Stimulated activated CD4-positive, alpha-beta T cell treated with anti-CD3 and anti-CD28 coated beads, Interleukin-1b, Interleukin-23, amount 100 ng/mL, for 1 hour (primary cell): ENCODE results near the gene COL13A1.

Experiments used
- DNase-seq, 2 donors: peaks; one replicate each; pipeline ENCODE4 v3.0.0-alpha.2; 2020; ENCODE audit warnings: low read depth in 2 of 2

The COL13A1 gene

DNA sequence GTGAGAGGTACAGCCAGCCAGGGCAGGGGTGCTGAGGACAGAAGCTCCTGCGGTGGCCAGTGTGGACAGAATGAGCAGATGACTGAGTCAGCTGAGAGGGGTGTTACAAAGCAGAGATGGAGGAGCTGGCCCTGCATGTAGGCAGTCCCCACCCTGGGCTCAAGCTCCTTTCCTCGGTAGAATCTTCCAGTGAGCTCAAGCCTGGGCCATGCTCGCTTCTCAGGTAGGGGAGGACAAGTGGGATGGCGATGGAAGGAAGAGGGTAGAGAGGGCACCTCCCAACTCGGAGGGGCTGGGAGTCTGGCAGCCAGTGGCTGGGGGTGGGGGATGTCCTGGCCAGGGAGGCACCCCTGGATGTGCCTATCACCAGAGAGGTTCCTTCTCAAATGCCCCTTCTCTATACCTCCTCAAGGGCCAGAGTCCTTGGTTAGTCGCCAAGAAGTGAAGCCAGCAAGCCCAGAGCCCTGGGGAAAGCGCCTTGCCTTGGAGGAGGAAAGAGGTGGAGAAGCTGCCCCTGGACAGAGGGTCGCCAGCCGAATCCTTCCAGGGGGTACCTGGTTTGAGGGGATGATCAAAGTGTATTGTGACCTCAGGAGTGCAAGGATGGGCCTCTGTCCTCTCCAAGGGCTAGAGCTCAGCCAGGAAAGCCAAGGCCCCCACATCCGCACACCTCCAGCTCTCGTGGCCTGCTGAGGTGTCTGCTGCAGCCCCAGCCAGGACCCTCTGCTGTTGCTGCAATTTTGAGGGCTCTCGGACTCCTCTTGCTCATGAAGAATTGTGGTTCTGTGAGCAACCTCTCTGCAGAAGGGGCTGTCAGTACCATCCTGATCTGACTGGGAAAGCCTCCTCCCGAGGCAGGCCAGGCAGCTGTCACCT lies 162.4 kb downstream of the COL13A1 start:
- no peak for DNase-seq

DNA sequence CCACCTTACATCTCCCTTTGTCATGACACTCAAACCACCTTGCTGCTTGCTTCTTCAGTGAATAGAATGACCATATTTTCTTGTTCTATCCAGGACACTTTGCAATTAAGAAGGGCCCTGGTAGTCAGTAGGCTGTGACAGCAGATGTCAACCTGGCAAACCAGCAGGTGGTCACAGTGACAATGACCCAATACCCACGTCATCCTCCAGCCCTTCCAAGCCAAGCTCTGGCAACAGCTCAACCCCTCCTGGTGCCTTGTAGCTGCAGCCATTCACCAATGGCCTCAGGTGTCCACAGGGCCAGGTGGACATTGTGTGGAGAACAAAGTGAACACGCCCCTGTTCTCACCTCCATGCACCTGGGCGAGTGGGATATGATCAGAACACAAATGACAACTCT lies 163.4 kb downstream of the COL13A1 start:
- DNase-seq = no peak

DNA sequence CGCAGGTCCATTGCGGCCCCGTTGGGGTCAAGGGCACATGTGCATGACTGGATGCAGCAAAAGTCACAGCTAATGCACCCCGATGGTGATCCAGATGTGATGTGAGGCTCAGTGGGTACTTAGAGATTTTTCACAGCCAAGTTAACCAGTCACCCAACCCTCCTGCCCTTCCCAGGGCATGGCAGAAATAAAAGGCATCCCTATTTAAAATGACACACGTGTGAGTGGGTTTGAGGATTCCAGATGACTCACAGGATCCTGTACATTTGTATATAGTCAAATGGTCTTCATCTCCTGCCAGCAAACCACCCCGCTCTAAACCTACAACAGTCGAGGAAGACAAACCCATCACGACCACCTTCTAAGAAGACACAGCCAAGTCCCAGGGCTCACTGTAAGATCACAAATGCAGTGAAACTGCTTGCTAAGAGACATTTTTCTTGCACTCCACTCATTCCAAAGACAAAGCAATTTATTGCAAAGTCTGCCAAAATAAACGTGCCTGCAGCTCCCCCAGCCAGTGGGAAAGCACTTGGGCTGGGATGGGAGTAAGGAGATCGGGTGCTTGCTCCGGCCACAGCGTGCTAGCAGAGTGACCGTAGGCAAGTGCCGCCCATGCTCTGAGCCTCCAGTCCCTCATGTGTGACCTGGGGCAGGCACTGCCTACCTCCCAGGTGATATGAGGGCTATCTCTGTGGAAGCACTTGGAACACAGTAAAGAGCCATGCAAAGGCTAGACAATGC lies 164.4 kb downstream of the COL13A1 start:
- DNase-seq = no peak

DNA sequence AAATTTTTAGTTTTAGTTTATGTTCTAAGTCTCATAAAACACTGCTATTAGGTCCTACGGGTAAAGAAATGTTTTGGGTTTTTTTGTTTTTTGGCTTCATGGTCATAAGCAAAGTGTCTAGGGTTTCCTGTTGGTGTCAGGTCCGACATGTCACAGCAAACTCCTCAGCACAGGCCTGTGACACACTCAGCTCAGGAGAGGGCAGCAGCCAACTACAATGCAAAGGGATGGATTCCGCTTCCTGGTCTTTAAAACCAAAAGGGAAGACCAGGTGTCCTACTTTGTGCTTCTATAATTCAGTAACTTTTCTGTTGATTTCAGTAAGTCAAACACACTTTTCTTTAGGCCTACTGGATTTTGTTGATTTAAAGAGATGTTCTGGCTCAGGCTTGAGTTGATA lies 167.1 kb downstream of the COL13A1 start:
- no peak for DNase-seq

DNA sequence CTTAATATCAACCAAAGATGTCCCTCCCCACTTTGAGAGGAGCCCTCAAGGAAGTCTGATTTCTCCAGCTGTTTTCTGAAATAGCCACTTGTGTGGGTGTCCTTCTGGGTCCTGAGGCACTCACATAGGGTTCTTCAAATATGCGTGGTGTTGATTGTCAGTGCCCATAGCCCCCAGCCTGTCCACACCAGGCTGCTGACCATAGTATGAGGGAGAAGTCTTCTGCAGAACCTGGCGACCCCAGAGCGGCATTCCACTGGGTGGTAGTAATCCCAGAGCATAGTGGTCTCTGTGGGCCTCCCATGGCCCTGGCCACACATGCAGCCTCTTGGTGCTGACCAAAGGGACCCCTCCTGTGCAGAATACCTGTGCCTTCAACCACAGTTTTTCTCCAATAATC lies 168.3 kb downstream of the COL13A1 start:
- DNase-seq = no peak

DNA sequence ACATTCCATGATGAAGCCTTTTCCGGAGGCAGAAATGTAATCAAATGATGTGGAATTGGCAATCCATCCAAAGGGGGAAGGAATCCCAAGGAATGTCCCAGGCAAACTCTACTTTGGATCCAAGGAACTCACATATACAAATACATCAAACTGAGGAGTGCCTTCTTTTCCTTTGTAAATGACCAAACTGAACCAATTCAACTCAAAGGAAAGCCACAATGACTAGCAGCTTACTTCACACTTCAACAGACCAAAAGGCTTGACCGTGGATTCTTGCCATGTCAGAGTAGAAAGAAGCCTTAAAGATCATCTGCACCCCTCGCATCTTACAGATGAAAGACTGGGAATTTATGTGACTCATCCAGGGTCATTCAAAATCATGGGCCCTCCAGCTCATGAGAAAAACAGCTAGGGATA lies 171.3 kb downstream of the COL13A1 start:
- DNase-seq = no peak

DNA sequence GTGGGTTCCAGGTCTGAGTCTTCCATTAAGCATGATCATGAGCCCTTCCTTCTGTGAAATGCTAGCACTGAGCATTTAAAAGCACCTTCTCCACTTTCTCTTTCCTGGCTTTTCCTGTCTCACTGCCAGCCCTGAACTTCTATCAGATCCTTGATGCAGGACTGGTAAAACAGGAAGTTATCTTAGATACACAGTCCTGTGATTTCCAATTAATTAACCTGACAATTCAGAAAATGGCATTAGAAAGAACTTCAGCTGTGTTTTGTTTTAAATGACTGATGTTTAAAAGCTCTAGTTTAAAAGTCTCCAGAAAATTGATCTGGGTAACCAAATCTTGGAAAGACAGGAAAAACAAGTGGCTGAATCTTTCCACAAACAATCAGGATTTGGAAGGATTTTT lies 172.0 kb downstream of the COL13A1 start:
- no peak for DNase-seq

DNA sequence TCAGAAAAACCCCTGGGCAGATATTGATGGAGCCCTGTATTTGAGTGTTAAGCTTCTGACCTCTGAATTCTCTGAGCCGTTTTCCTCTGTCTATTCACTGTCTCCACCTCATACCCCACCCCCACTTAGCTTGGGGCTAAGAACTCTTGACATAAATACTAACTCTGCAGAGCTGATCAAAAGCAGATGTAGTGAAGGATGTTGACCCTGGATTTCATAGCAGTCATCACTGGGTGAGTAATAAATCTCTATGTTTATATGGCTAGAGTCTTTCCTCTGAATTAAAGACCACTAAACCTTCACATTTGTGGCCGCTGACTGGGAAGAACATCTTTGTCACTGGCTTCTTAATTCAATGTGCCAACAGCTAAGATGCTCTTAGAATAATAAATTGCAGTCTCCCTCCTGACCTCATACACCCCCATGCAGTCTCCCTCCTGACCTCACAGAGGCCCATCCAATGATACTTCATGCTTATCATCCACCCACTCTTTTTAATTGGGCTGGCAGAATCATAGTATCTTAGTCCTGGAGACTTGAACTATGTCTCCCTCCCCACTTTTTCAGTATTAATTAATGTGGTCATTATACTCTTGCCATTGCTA lies 172.9 kb downstream of the COL13A1 start:
- no peak for DNase-seq

DNA sequence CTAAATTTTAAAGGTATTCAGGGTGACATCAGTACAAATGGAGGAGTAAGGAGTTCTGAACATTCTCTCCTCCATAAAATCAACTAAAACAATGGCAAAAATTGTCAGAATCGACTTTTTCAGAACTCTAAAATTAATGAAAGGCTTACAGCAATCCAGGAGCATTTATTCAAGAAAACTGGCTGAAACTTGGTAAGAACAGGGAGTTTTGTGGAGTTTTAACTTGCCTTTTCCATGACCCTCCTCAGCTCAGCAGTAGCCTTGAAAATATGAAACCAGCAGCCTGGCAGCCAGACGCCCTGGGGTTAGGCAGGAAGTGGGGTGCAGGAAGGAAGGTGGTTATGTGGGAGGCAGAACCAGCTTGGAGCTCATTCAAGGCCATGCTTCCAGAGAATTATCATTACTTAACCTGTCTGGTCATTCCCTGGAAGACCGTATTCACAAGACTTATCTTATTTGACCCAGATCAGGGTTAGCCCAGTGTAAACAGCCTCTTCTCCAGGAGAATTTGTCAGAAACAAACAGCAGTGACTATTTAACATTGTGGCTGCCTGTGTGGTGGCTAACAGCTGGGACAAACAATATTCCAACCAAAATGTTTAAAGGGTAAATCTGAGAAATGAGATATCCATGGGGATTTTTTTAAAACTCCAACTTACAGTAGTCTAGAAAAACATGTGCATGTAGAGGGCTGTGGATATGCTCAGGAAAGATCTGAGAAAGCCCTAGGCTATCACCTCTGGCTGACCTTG lies 175.3 kb downstream of the COL13A1 start:
- DNase-seq = no peak

DNA sequence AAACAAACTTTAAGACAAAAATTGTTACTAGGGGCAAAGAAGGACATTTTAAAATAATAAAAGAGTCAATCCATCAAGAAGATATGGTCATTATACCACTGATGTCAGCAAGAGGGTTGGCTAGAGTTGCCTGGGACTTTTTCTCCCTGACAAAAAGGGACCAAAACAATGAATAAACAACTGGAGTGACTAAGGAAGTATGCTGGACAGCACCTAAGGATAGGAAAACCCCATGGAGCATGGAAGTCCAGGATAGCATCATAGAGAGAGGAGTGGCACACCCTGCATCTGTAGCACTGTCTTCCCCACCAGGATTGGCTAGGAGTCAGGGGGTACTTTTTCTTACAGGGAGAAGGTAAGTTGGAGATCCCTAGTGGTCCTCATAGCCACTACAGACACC lies 177.5 kb downstream of the COL13A1 start:
- no peak for DNase-seq

DNA sequence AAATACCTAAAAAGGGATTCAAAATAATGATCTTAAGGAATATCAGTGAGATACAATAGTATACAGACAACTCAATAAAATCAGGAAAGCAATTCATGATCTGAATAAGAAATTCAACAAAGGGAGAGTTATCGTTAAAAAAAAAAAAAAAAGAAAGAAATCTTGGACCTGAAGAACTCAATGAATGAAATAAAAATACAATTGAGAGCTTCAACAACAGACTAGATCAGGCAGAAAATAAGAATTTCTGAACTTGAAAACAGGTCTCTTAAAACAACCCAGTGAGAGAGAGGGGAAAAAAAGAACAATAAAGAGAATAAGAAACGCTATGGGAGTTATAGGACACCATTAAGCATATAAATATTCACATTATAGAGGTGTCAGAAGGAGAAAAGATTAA lies 179.0 kb downstream of the COL13A1 start:
- no peak for DNase-seq

DNA sequence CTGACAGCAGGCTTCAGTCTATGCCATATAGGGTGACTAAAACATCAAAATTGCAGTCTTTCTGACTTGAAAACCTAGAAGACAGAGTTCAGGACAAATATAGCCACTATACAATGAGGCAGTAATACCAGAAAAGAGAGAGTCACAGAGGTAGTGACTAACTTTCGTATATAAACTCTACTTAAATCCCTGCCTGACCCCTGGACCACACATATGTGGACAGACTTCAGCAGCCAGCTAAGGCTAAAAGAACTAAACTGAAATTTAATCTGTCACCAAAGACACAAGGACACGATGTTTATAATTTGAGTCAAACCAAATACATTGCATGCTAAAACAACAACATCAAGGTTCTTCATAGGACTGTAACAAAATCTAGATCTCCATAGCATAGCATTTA lies 186.4 kb downstream of the COL13A1 start:
- DNase-seq = no peak

DNA sequence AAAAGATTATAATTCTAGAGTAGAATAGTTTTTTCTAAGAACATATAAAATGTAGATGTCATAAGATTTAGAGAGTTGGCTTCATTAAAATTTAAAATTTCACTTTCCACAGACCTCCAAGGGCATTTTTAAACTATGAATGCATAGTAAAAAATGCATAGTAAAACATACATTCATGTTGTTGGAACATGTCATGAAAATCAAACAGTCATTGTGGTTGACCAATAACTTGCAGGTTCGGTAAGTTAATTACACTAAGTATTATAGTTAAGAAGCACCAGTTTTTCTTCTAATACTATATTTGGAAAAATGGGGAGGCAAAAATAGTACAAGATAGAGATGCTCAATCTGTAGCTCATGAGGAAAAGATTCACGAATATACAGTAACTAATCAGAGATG lies 189.4 kb downstream of the COL13A1 start:
- no peak for DNase-seq

DNA sequence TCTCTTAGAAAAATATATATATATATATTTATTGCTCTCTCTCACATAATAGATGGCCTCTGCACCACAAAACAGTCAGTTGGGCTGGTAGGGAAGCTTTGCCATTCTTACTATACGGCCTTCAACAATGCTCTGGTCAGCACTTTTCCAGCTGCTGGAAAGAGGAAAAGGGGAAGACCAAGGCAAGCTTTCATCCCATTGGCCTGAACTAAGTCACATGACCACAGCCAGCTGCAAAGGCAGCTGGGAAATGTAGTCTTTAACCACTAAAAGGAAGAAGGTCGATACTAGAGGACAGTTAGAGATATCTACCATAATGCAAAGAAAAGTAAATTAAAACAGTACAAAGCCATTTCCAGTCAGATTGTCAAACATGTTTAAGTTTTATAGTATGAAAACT lies 192.6 kb downstream of the COL13A1 start:
- DNase-seq = no peak

DNA sequence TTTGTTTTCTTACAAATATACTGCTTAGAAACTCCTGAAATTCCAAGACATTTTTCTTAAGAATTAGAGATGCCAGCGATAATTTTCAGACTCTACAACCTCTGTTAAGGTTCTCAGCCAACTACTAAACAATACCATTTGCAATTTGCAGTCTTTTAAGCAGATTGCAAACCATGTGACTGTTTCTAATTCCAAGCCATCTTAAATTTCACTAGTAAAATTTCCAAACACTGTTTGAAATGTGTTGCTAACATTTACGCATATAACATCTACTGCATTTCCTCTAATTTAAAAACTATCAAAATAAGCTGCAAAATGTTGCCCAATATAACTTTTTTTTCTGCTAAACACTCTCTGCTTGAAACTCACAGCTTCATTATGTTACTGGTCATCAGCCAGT lies 194.9 kb downstream of the COL13A1 start:
- no peak for DNase-seq

DNA sequence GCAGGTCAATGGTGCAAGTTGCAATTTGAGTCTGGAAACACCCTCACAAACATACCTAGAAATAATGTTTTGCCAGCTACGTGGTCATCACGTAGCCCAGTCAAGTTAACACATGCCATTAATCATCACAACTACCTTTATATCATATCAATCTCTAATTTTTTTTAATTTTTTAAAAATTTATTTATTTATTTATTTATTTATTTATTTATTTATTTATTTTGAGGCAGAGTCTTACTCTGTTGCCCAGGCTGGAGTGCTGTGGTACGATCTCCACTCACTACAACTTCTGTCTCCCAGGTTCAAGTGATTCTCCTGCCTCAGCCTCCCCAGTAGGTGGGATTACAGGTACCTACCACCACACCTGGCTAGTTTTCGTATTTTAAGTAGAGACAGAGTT lies 198.6 kb downstream of the COL13A1 start:
- no peak for DNase-seq

DNA sequence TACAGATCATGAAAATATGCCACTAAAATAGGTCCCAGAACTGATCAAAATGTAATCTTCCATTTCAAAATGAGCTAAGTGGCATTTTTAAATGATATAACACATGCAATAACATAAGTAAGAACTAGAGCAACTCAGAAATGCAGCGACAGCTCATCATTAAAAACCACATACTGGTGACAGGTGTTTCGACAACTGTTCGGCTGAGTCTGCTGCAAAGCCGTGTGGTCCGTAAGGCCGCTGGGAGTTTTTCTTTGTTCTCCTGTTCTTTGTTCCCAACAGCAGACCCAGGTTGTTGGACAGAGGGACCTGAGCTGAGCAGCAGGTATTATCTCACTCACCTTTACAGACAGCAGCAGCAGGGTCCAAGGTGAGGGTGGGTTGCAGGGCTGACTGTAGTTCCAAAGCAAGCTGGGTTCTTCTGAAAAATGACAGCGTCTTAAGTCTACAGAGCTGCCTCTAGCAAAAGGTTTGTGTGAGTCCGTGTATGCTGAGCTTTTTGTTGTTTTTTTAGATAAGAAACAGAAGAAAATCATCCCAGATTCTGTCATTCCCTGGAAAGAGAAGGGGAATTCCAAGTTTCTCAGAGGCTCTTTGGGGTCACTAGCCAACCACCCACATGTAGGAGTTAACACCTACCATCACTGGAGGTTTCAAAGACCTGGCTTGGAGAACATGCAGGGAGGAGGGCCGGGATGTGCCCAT lies 205.6 kb downstream of the COL13A1 start:
- DNase-seq = no peak
